Stimulated activated memory B cell treated with anti-CD40 and anti-IgM and Interleukin-4, amounts not matched to agents 10 μg/mL and 1 μg/mL and 100 μg/mL, for 72 hours (primary cell): ENCODE data around the gene CYB5R3.
A peak's percentile ranks its signal among the peaks of the same experiment; 100 is the strongest.

Source experiments
- ATAC-seq: fragments of 150-1000 bp; cut with Tn5 transposase; 2 replicates; pipeline ENCODE4 v1.10.0; 2021
- H3K27ac Mint-ChIP-seq: one replicate; pipeline ENCODE4 v1.8.0; 2022; ENCODE audit warnings: mild to moderate bottlenecking, mixed read lengths
- H3K27me3 Mint-ChIP-seq: one replicate; pipeline ENCODE4 v1.8.0; 2022; ENCODE audit warnings: mixed read lengths
- H3K36me3 Mint-ChIP-seq: one replicate; pipeline ENCODE4 v1.8.0; 2022; ENCODE audit warnings: mixed read lengths
- H3K4me1 Mint-ChIP-seq: one replicate; pipeline ENCODE4 v1.8.0; 2022; ENCODE audit warnings: mixed read lengths
- H3K4me3 Mint-ChIP-seq: one replicate; pipeline ENCODE4 v1.8.0; 2022; ENCODE audit warnings: mild to moderate bottlenecking, moderate library complexity, mixed read lengths
- H3K9me3 Mint-ChIP-seq: one replicate; pipeline ENCODE4 v1.8.0; 2022; ENCODE audit warnings: mixed read lengths

Gene CYB5R3

DNA sequence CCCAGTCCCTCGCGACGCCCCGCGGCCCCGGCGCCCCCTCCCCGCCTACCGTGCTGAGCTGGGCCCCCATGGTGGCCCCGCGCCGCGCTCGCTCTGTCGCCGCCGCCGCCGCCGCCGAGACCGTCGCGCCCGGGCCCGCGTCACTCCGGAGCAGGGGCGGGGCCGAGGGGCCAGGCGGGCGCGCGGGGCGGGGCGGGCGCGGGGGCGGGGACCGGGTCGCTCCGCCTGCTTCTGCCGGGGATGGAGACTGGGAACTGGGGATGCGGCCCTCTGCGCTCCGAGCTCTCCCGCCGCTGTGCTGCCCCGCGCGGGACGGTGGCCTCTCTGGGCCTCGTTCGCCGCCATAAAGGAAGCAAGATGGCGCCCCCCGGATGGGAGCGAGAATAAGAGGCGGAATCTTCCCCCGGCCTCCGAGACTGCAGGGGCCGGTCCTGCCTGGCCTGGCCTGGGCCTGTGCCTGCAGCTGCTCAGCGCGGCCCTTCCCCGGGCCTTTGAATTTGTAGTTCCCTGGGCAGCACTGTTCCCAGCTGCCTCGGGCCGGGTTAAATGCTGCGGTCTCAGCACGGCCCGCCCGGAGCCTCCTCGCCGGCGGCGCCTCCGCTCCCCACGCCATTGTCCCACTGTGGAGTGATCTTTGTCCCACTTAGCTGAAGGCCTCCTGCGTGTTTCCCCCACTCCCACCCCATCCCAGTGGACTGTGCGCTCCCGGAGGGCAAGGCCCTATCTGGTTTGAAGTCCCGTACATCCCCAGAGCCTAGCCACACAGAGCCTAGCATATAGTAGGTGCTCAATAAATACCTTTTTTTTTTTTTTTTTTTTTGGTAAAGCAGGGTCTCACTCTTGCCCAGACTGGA lies at the start of gene CYB5R3:
Gene CYB5R3 (minus strand): TSS at position 147 of the 854 bp plus-strand sequence. CDS start 77 bp downstream, at position 70.
- peak; percentile 89 for ATAC-seq
- Mint-ChIP-seq H3K36me3 (no peaks in the 10 kb centered on the region), H3K27me3 (no peaks in the 10 kb centered on the region), H3K27ac (peak within 1 kb of the TSS; percentile 85), H3K4me1 (peaks cover 48% of the 10 kb centered on the region), H3K9me3 (no peaks in the 10 kb centered on the region), H3K4me3 (peak within 1 kb of the TSS; percentile 88)

DNA sequence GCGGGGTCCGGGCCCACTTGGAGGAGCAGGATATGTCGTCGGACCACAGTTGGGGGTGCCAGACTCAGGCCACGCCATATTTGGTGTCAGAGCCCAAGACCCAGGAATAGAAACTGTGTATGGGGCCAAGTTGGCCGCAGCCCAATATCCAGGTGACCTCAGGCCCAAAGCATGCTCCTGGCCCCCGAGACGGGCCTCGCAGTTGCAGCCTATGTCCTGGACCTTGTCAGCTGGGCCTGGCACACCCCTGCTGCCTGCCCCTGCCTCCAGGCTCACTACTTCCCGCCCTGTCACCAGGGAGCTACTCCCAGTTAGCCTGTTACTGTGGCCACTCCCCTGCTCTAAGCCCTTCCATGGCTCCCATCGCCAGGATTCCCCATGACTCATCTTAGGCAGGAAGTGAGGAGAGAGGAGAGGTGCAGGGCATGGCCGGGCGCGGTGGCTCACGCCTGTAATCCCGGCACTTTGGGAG lies 48.4 kb upstream of the CYB5R3 start:
- no peak for ATAC-seq
- Mint-ChIP-seq H3K36me3 (peaks cover 13% of the 10 kb centered on the region), H3K4me3 (no peak overlapping the region), H3K27ac (no peak overlapping the region), H3K9me3 (no peaks in the 10 kb centered on the region), H3K27me3 (peaks cover 11% of the 10 kb centered on the region), H3K4me1 (peaks cover 33% of the 10 kb centered on the region)

DNA sequence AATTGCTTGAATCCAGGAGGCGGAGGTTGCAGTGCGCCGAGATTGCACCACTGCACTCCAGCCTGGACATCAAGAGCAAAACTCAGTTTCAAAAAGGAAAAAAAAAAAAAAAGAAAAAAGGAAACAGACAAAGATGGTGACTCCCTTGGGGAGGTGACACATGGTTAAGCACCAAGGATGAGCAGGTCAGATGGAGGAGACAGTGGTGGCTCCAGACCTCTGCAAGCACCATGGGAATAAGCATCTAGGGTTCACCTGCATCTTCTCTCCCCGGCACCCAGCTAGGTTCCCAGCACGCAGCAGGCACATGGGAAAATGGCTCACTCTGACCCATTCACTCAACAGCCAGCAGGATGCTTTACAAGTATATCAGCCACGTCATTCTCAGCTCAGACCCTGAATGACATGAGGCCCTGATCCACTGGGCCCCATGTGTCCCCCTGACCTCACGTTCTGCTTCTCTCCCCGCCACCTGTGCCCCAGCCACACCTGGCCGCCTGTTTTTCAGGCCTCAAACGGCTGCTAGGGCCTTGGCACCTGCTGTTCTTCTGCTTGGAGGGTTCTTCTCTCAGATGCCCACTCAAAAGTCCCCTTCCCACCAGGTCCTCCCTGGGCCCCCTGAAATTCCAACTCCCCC lies 47.3 kb upstream of the CYB5R3 start:
- no peaks in the 10 kb centered on the region for H3K27me3 Mint-ChIP-seq
- no peaks in the 10 kb centered on the region for H3K9me3 Mint-ChIP-seq
- peaks cover 38% of the 10 kb centered on the region for H3K4me1 Mint-ChIP-seq
- H3K36me3 Mint-ChIP-seq, result peaks cover 13% of the 10 kb centered on the region
- no peak overlapping the region for H3K27ac Mint-ChIP-seq
- no peak overlapping the region for H3K4me3 Mint-ChIP-seq
- ATAC-seq, result no peak

DNA sequence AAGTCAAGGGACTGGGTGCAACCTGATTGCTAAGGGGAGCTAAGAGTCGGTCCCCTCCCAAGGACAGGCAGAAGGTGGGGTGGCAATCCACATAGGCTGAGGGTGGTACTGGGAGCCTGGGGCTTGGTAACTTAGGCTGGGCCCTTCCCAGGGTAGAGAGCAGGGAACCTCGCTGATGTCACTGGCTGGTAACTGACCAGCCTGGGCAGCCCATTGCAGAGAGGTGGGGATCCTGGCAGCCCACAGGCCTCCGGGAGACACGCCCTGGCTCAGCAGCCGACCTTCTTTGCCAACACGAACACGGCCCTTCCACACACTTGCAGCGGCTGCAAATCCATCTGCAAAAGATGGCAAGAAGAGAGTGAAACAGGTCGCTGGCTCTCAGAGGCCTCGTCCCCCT lies 46.1 kb upstream of the CYB5R3 start:
- no peak overlapping the region for H3K4me3 Mint-ChIP-seq
- H3K27ac Mint-ChIP-seq, result no peak overlapping the region
- peaks cover 40% of the 10 kb centered on the region for H3K4me1 Mint-ChIP-seq
- H3K9me3 Mint-ChIP-seq, result no peaks in the 10 kb centered on the region
- peaks cover 13% of the 10 kb centered on the region for H3K36me3 Mint-ChIP-seq
- no peaks in the 10 kb centered on the region for H3K27me3 Mint-ChIP-seq
- ATAC-seq, result no peak

DNA sequence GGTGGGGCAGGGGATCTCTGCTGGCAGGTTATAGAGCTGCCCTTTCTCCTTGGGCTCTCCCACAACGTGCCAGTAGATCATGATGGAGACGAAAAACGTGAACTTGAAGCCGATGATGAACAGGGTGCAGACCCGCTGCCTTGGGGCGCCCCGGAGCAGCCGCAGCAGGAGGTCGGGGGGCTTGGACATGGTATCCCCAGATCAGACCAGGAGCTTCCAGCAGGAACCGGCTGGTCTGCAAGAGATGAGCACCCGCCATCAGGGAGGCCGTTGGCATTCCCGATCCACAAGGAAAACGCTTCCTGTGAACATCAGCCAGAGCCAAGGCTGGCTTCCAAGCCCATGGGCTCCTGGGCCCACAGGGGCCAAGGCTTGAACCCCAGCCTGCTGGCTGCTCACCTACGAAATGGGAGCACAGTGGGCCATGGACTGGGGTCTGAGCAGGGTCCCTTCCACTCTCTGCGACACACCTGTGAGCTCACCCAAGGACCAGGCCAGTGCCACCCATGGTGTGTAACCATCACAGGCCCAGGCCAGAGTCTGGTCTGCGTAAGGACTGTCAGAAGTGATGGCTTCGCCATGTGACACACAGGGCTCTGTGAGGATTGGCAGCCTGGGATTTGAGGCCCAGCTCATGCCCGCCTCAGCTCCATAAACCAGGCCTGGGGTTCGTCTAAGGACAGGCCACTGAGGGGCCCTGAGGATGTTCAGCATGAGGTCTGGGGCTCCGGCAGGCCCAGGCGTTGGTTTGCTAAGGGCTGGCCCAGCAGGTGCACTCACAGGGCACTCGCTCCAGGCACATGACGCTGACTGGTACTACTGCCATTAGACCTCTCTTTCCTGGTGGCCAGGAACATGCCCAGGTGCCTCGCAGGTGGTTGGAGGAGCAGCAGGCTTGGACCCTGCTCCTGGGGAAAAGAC lies 44.8 kb upstream of the CYB5R3 start:
- Mint-ChIP-seq H3K36me3 (peaks cover 13% of the 10 kb centered on the region), H3K9me3 (no peaks in the 10 kb centered on the region), H3K27ac (peak overlapping the region; percentile 44), H3K27me3 (no peaks in the 10 kb centered on the region), H3K4me3 (no peak overlapping the region), H3K4me1 (peaks cover 40% of the 10 kb centered on the region)
- ATAC-seq, result no peak

DNA sequence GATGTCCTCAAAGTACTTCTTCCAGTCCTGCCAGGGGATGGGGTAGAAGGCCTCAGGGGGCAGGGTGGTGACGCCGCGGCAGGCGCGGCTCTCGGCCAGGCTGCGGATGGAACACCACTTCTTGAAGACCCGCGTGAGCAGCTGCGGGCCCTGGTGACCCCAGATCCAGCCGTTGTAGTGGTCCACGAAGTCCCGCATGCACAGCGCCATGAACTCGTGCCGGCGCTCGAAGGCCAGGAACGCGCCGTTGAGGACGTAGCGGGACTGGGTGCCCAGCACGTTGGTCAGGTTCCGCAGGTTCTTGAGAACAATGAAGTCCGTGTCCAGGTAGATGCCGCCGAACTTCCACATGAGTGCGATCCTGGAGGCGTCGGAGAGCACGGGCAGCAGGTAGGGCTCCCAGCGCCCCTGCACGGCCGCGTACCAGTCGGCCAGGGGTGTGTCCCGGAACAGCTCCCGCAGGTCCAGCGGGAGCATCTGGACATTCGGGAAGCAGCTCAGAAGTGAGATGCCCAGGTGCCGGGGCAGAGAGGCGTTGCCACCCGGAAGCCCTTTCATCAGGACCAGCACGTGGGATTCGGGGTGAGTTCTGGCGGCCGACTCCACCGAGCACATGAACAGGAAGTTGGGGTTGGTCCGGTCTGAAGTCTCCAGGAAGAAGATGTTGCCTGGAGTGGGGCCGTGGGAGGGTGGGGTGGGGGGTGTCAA lies 44.0 kb upstream of the CYB5R3 start:
- Mint-ChIP-seq H3K27me3 (no peaks in the 10 kb centered on the region), H3K4me1 (peaks cover 40% of the 10 kb centered on the region), H3K4me3 (no peak overlapping the region), H3K9me3 (no peaks in the 10 kb centered on the region), H3K27ac (peak overlapping the region; percentile 87), H3K36me3 (peaks cover 13% of the 10 kb centered on the region)
- no peak for ATAC-seq

DNA sequence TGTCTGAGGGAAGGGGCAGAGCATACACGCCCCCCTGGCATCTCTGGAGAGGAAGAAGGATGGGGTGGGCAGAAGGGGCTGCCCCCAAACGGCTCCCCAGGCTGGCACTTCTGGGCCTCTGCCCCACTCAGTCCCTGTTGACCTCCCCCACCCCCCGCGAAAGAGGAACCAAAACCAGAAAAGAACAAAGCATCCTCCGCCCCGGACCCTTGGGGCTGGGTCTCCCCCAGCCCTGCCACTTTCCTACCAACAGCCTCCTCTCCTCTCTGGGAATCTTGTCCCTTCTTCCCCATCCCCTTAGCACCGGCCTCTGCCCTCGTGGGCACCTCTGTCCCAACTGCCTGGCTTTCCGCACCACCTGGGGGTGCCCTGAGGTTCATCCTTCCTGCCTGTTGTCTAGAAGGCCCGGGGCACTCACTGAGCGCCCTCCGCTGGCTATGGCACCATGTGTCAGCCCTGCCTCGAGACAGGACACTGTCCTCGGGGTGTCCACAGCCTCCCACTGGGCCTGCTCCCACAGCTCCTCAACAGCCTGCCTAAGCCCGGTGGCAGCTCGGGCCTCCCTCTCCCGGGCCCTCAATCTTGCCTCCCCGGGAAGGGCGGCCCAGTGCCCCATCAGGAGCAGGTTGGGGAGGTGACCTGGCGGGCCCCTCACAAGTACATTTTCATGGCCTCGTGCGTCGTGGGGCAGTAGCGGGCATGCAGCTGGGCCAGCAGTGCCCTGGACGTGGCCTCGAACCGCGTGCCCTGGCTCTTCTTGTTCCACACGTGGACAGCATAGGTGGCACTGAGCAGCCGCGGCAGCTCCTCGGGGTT lies 43.3 kb upstream of the CYB5R3 start:
- H3K27ac Mint-ChIP-seq, result peak overlapping the region; percentile 87

DNA sequence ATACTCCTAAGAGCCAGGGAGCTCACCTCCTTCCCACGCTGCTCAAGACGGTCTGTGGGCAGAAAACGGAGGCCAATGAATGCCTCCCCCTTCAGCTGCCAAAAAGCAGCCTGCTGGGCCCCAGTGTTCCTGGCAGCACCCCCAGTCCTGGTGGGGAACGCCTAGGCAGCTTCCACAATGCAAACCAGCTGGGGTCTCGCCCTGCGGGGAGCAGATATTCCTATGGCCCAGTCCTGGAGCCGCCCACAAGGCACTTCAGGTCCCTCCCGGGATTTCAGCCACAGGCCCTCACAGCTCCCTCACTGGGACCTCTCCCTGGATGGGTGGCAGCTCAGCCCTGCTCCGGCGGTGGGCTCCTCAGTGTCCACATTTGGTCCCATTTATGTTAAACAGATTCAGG lies 42.2 kb upstream of the CYB5R3 start:
- peak overlapping the region; percentile 87 for H3K27ac Mint-ChIP-seq
- peaks cover 13% of the 10 kb centered on the region for H3K36me3 Mint-ChIP-seq
- H3K27me3 Mint-ChIP-seq, result no peaks in the 10 kb centered on the region
- peaks cover 39% of the 10 kb centered on the region for H3K4me1 Mint-ChIP-seq
- H3K4me3 Mint-ChIP-seq, result no peak overlapping the region
- ATAC-seq, result no peak
- H3K9me3 Mint-ChIP-seq, result no peaks in the 10 kb centered on the region

More for the DNA sequence above, 43.3 kb upstream of the CYB5R3 start:
- Mint-ChIP-seq H3K4me1 (peaks cover 40% of the 10 kb centered on the region), H3K36me3 (peaks cover 13% of the 10 kb centered on the region), H3K9me3 (no peaks in the 10 kb centered on the region), H3K27me3 (no peaks in the 10 kb centered on the region), H3K4me3 (peak overlapping the region; percentile 67)
- peak; percentile 86 for ATAC-seq

DNA sequence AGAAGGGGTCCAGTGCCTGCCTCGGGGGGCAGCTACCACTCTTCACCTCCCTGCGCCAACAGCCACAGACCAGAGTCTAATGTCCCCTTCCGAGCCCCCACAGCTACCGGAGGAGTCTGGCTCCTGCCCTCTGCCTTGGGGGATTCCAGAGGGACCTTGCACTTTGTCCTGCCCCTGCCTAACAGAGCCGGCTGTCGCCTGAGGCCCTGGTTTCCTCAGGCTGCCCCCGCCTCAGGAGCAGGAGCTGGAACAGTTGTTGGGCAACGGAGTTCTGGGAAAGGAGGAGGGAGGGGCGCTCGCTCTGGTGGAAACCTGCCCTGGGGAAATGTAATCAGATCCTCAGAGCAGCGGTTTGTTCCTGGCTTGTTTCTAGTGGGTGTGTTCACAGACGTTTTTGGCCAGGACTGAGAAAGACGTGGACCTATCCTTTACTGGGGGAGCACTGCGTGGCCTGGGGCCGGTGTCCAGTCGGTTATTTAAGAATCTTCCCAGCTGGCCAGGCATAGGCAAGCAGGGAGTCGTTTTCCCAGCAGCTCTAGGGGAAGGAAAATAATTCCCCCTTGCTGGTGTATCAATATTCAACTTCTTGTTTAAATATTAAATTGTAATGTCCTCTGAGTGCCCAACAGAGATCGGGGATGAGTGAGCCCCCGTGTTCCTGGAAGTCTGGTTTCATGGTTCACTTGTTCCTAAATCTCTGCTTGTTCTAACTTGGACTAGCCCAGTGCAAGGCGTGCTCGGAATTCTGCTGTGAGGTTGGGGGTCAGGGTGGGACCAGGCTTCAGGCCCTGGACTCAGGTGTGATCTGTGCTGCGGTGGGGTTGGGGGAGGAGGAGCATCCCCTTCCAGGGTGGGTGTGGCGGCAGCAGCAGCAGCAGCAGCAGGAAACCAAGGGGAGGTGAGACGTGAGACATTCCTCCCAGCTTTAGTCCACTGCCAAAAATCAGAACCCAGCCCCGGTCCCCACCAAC lies 39.3 kb upstream of the CYB5R3 start:
- Mint-ChIP-seq H3K9me3 (no peaks in the 10 kb centered on the region), H3K4me3 (no peak overlapping the region), H3K27ac (no peak overlapping the region), H3K4me1 (peaks cover 30% of the 10 kb centered on the region), H3K27me3 (no peaks in the 10 kb centered on the region), H3K36me3 (peaks cover 5% of the 10 kb centered on the region)
- no peak for ATAC-seq

DNA sequence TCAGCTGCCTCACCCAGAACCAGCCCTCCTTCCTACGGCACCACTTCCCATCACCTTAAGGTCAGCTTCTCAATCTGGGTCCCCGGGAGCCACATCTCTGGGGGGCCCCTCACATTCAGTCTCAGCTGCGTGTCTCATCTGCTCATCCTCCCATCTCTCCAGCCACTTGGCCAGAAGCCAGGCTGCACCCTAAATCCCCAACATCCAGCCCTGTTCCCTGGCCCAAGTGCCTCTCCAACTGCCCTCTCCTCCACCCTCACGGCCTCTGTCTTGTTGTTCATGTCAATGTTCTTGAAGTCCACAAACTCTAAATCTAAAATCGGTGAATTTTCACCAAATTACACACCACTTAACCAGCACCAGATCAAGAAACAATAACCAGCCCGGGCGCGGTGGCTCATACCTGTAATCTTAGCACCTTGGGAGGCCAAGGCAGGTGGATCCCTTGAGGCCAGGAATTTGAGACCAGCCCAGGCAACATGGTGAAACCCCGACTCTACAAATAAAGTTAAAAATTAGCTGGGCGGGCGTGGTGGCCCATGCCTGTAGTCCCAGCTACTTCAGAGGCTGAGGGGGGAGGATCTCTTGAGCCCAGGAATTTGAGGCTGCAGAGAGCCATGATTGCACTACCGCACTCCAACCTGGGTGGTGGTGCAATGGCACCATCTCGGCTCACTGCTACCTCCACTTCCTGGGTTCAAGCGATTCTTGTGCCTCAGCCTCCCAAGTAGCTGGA lies 37.7 kb upstream of the CYB5R3 start:
- H3K9me3 Mint-ChIP-seq, result no peaks in the 10 kb centered on the region
- no peaks in the 10 kb centered on the region for H3K27me3 Mint-ChIP-seq
- ATAC-seq, result no peak
- H3K4me1 Mint-ChIP-seq, result peaks cover 16% of the 10 kb centered on the region
- no peak overlapping the region for H3K4me3 Mint-ChIP-seq
- H3K27ac Mint-ChIP-seq, result peak overlapping the region; percentile 22
- no peaks in the 10 kb centered on the region for H3K36me3 Mint-ChIP-seq

DNA sequence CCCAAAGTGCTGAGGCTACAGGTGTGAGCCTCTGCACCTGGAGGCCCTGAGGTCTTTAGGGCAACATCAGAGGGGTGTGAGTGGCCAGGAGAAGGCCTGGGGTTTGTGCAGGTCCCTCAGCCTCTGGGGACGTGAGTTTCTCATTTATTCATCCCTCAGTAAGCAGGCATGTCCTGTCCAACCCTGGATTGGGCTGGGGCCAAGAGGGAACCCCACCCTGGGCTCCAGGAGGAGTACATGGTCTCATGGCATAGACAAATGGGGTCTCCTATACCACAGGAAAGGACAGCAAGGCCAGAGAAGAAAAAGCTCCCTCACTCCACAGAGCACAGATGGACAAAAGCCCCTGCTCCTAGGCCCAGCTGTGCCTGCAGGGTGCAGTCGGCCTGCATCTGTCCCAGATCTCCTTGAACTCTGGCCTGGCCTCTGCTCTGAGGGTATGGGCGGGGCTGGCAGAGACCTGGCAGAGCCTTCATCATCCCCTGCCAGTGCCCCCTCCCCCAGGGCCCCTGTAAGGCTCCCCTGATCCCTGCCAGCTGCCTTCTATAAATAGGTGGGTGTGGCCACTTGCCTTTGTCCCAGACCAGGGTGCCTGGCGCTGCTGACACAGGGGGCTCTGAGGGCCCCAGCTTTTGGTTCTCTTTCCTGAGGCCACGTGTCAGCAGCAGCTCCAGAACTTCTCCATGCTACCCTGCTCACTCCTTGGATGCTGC lies 36.9 kb upstream of the CYB5R3 start:
- Mint-ChIP-seq H3K4me1 (peaks cover 9% of the 10 kb centered on the region), H3K27ac (peak overlapping the region; percentile 22), H3K36me3 (no peaks in the 10 kb centered on the region), H3K27me3 (no peaks in the 10 kb centered on the region), H3K4me3 (no peak overlapping the region), H3K9me3 (no peaks in the 10 kb centered on the region)
- ATAC-seq, result peak; percentile 18
